Nephron progenitor cell (in vitro differentiated cells): ENCODE data around the gene TFDP2.

Experiments
- DNase-seq: peaks from one replicate; pipeline ENCODE4 v3.0.0; 2021
- H3K27ac Mint-ChIP-seq: 2 replicates; pipeline ENCODE4 v1.8.0; 2021; ENCODE audit warnings: mild to moderate bottlenecking, moderate library complexity, mixed read lengths
- H3K27me3 Mint-ChIP-seq: 2 replicates; pipeline ENCODE4 v1.8.0; 2021; ENCODE audit warnings: mild to moderate bottlenecking, low read depth, mixed read lengths; ENCODE audit not compliant: poor library complexity
- H3K36me3 Mint-ChIP-seq: 2 replicates; pipeline ENCODE4 v1.8.0; 2021; ENCODE audit warnings: low read depth, mixed read lengths
- H3K4me1 Mint-ChIP-seq: 2 replicates; pipeline ENCODE4 v1.8.0; 2021; ENCODE audit warnings: mixed read lengths
- H3K4me3 Mint-ChIP-seq: 2 replicates; pipeline ENCODE4 v1.8.0; 2021; ENCODE audit warnings: mild to moderate bottlenecking, moderate library complexity, mixed read lengths
- H3K9me3 Mint-ChIP-seq: 2 replicates; pipeline ENCODE4 v1.8.0; 2021; ENCODE audit warnings: mild to moderate bottlenecking, moderate library complexity, mixed read lengths
- TF ChIP-seq, protein P1 (sequence below): fragments of 200-600 bp; sonication (generic); IDR thresholded peaks from 2 replicates; pipeline ENCODE4 v1.5.0; 2021; ENCODE audit warnings: antibody characterized with exemption

The TFDP2 gene

GRCh38 chr3:142118911-142119310 lies 30.4 kb downstream of the TFDP2 start:
- Mint-ChIP-seq H3K27ac (no peak overlapping the region), H3K4me3 (no peak overlapping the region), H3K4me1 (peaks cover 9% of the 10 kb centered on the region), H3K36me3 (peaks cover 5% of the 10 kb centered on the region), H3K9me3 (no peaks in the 10 kb centered on the region), H3K27me3 (no peaks in the 10 kb centered on the region)
- TF ChIP-seq, protein P1, sequence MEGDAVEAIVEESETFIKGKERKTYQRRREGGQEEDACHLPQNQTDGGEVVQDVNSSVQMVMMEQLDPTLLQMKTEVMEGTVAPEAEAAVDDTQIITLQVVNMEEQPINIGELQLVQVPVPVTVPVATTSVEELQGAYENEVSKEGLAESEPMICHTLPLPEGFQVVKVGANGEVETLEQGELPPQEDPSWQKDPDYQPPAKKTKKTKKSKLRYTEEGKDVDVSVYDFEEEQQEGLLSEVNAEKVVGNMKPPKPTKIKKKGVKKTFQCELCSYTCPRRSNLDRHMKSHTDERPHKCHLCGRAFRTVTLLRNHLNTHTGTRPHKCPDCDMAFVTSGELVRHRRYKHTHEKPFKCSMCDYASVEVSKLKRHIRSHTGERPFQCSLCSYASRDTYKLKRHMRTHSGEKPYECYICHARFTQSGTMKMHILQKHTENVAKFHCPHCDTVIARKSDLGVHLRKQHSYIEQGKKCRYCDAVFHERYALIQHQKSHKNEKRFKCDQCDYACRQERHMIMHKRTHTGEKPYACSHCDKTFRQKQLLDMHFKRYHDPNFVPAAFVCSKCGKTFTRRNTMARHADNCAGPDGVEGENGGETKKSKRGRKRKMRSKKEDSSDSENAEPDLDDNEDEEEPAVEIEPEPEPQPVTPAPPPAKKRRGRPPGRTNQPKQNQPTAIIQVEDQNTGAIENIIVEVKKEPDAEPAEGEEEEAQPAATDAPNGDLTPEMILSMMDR, result no peak
- DNase-seq, result no peak

DNA sequence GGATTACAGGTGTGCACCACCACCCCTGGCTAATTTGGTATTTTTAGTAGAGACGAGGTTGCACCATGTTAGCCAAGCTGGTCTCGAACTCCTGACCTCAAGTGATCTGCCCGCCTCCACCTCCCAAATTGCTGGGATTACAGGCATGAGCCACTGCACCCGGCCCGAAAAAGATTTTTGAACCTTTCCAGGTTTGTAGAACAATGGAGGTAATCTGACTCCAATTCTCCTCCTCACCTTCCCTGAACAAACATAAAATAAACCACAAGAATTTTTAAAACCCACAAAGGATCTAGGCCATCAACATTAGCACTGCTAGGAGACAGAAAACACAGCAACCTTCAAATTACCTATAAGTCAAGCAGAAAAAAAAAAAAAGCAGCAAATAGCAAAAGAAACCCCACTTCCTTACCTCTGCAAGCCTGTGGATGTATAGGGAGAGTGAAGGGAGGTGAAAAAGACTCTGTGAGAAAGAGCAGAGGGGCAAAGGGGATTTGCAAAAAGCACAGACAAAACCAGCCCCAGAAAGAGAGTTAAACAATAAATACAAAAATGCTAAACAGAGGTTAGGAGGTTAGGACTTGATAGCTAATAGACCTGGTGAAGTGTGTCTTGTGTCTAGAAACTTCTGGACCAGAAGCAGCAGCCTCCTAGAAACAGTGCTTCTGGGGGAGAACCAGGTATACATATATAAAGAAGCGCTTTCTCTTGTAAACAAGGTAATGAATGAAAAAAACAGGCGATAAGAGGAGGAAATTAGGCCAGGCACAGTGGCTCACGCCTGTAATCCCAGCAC lies 32.1 kb downstream of the TFDP2 start:
- DNase-seq, result no peak
- peaks cover 12% of the 10 kb centered on the region for H3K36me3 Mint-ChIP-seq
- peaks cover 11% of the 10 kb centered on the region for H3K9me3 Mint-ChIP-seq
- no peak overlapping the region for H3K4me3 Mint-ChIP-seq
- H3K4me1 Mint-ChIP-seq, result peaks cover 9% of the 10 kb centered on the region
- H3K27ac Mint-ChIP-seq, result peak overlapping the region; percentile 0
- TF ChIP-seq, protein P1, result no peak
- H3K27me3 Mint-ChIP-seq, result no peaks in the 10 kb centered on the region

DNA sequence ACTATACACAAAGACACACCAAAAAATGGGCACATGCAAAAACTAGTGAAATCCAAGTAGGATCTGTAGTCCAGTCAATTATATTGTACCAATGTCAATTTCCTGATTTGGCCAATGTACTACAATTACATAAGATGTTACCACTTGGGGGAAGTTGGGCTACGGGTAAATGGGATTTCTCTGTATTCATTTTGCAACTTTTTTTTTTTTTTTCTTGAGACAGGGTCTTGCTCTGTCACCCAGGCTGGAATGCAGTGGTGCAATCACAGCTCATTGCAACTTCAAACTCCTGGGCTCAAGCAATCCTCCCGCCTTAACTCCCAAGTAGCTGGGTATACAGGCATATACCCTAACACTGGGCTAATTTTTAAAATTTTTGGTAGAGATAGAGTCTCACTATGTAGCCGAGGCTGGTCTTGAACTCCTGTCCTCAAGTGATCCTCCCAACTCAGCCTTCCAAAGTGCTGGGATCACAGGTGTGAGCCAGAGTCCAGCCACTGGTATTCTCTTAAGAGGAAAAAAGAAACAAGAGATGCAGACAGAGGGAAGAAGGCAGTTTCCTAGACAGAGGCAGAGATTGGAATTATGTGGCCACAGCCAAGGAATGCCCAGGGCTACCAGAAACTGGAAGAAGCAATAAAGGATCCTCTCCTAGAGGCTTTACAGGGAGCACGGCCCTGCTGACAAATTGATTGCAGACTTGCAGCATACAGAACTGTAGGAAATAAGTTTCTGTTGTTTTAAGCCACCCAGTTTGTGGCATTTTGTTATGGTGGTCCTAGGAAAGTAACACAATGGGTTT lies 33.3 kb downstream of the TFDP2 start:
- Mint-ChIP-seq H3K27me3 (no peaks in the 10 kb centered on the region), H3K4me1 (peaks cover 13% of the 10 kb centered on the region), H3K9me3 (peaks cover 17% of the 10 kb centered on the region), H3K4me3 (no peak overlapping the region), H3K36me3 (peaks cover 20% of the 10 kb centered on the region), H3K27ac (peak overlapping the region; percentile 77)
- no peak for DNase-seq
- TF ChIP-seq, protein P1, result no peak

- Mint-ChIP-seq H3K27me3 (no peaks in the 10 kb centered on the region), H3K4me1 (peaks cover 12% of the 10 kb centered on the region), H3K9me3 (peaks cover 17% of the 10 kb centered on the region), H3K27ac (no peak overlapping the region), H3K4me3 (no peak overlapping the region), H3K36me3 (peaks cover 20% of the 10 kb centered on the region)
- DNase-seq, result no peak
- TF ChIP-seq, protein P1, result no peak
Observed at GRCh38 chr3:142112601-142113000, 36.7 kb downstream of the TFDP2 start.

GRCh38 chr3:142106548-142106947 lies 42.8 kb downstream of the TFDP2 start:
- Mint-ChIP-seq H3K27ac (peak overlapping the region; percentile 62), H3K4me3 (no peak overlapping the region)
- no peak for DNase-seq

More at GRCh38 chr3:142106548-142106947, 42.8 kb downstream of the TFDP2 start:
- TF ChIP-seq, protein P1, result no peak
- H3K9me3 Mint-ChIP-seq, result peaks cover 4% of the 10 kb centered on the region
- H3K36me3 Mint-ChIP-seq, result peaks cover 4% of the 10 kb centered on the region
- peaks cover 11% of the 10 kb centered on the region for H3K4me1 Mint-ChIP-seq
- no peaks in the 10 kb centered on the region for H3K27me3 Mint-ChIP-seq
